Endothelial cell of umbilical vein (primary cell): ENCODE measurements around the gene SMIM21. TPM values are rescaled to one million over a fixed set of nuclear protein-coding genes. Genes with fewer than 3 reads are reported as not detected.

Experiments used
- BruUV-seq: library from RNA; stranded (reverse); fragments of 400-500 nt; replicated peaks from 2 replicates; lab custom pipeline; 2021; lab: Mats Ljungman, UMichigan
- CTCF ChIA-PET: fragments of 300-600, 350-600 bp; sonication (Branson Sonifier 250); formaldehyde crosslinking; loops from one replicate; lab custom pipeline; 2021; ENCODE audit warnings: antibody characterized with exemption, inconsistent platforms; lab: Charles Lee
- POLR2A ChIA-PET: fragments of 300-600, 350-600 bp; sonication (Branson Sonifier 250); formaldehyde crosslinking; loops from one replicate; lab custom pipeline; 2021; ENCODE audit warnings: antibody characterized with exemption, inconsistent platforms; lab: Charles Lee
- DNase-seq: peaks from one replicate; pipeline ENCODE4 v3.0.0-alpha.2; 2011; ENCODE audit warnings: low read depth, low spot score
- FAIRE-seq: peaks from 2 replicates; lab custom pipeline; 2011; peaks lifted over from hg19 to GRCh38; lab: Jason Lieb, UNC
- H2AFZ ChIP-seq: 2 replicates; pipeline ENCODE4 v1.6.0; 2012; ENCODE audit warnings: low read depth, low read length, control low read depth, inconsistent platforms
- H3K27ac ChIP-seq: 2 replicates; pipeline ENCODE4 v1.5.1; 2011; ENCODE audit warnings: low read depth, mild to moderate bottlenecking, control low read depth, low read length, moderate library complexity; ENCODE audit not compliant: insufficient read depth
- H3K27me3 ChIP-seq, 2 experiments: 2 replicates each; pipeline versions ENCODE4 v1.6.0 to v1.6.1; 2011; ENCODE audit warnings: low read length in 2 of 2, mixed read lengths in 1 of 2; ENCODE audit not compliant: control insufficient read depth in 2 of 2, insufficient read depth in 2 of 2
- H3K36me3 ChIP-seq, 2 experiments: 2 replicates in 1 of 2; 3 replicates in 1 of 2; pipeline ENCODE4 v1.5.1; 2011; ENCODE audit warnings: low read length in 2 of 2, mild to moderate bottlenecking in 1 of 2, moderate library complexity in 1 of 2; ENCODE audit not compliant: control insufficient read depth in 2 of 2, insufficient read depth in 2 of 2; ENCODE audit errors: extremely low read depth in 1 of 2
- H3K4me1 ChIP-seq: 3 replicates; pipeline ENCODE4 v1.5.1; 2011; ENCODE audit warnings: mild to moderate bottlenecking, low read length; ENCODE audit not compliant: control insufficient read depth, insufficient read depth; ENCODE audit errors: extremely low read depth
- H3K4me2 ChIP-seq: 2 replicates; pipeline ENCODE4 v1.6.1; 2011; ENCODE audit warnings: low read length, control low read depth, mixed read lengths; ENCODE audit not compliant: insufficient read depth
- H3K4me3 ChIP-seq, 3 experiments: fragments of 200-600 bp in 1 of 3; sonication (generic), shearing (Covaris generic) in 1 of 3; replicated peaks in 1 of 3; 2 replicates each; pipeline ENCODE4 v1.5.1; 2011 to 2016; ENCODE audit warnings: control low read depth in 3 of 3, low read length in 3 of 3, mild to moderate bottlenecking in 2 of 3, inconsistent platforms in 1 of 3, low read depth in 1 of 3, moderate library complexity in 1 of 3; ENCODE audit not compliant: insufficient read depth in 1 of 3
- H3K79me2 ChIP-seq: 2 replicates; pipeline ENCODE4 v1.6.0; 2012; ENCODE audit warnings: low read length, inconsistent platforms; ENCODE audit not compliant: control insufficient read depth, insufficient read depth
- H3K9ac ChIP-seq: replicated peaks from 2 replicates; pipeline ENCODE3; 2011; ENCODE audit warnings: low read length, control low read depth; ENCODE audit not compliant: insufficient read depth; ENCODE audit errors: extremely low read depth
- H3K9me1 ChIP-seq: replicated peaks from 3 replicates; pipeline ENCODE4 v1.6.0; 2011; ENCODE audit warnings: mild to moderate bottlenecking, low read length; ENCODE audit not compliant: control insufficient read depth, insufficient read depth; ENCODE audit errors: extremely low read depth
- H3K9me3 ChIP-seq: replicated peaks from 2 replicates; pipeline ENCODE4 v1.5.1; 2012; ENCODE audit warnings: low read length, inconsistent platforms; ENCODE audit not compliant: control insufficient read depth, insufficient read depth
- H4K20me1 ChIP-seq: replicated peaks from 2 replicates; pipeline ENCODE3; 2011; ENCODE audit warnings: mild to moderate bottlenecking, low read length; ENCODE audit not compliant: control insufficient read depth, insufficient read depth; ENCODE audit errors: extremely low read depth
- CTCF ChIP-seq, 2 donors: IDR thresholded peaks; 1 replicate in 1 of 2; 2 replicates in 1 of 2; pipeline ENCODE4 v1.5.1; 2011; ENCODE audit warnings: low read length in 2 of 2, mild to moderate bottlenecking in 2 of 2, moderate library complexity in 2 of 2, control low read depth in 1 of 2, inconsistent platforms in 1 of 2, low read depth in 1 of 2; ENCODE audit not compliant: insufficient read depth in 1 of 2; ENCODE audit errors: extremely low read depth in 1 of 2
- EZH2 ChIP-seq: IDR thresholded peaks from 2 replicates; pipeline ENCODE4 v1.6.1; 2012; ENCODE audit warnings: borderline replicate concordance, low read depth, mild to moderate bottlenecking, moderate library complexity, low read length, inconsistent platforms; ENCODE audit not compliant: severe bottlenecking
- FOS ChIP-seq: IDR thresholded peaks from 2 replicates; pipeline ENCODE4 v1.6.1; 2011; ENCODE audit warnings: mild to moderate bottlenecking, low read length, moderate library complexity, borderline replicate concordance; ENCODE audit not compliant: insufficient read depth
- GATA2 ChIP-seq: IDR thresholded peaks from 2 replicates; pipeline ENCODE4 v1.7.0; 2011; ENCODE audit warnings: low read depth, mild to moderate bottlenecking, moderate library complexity, mixed read lengths, low read length; ENCODE audit not compliant: insufficient read length, insufficient read depth
- JUN ChIP-seq: IDR thresholded peaks from 2 replicates; pipeline ENCODE4 v1.6.1; 2011; ENCODE audit warnings: borderline replicate concordance, low read depth; ENCODE audit not compliant: insufficient read length, insufficient read depth
- MAX ChIP-seq: IDR thresholded peaks from 2 replicates; pipeline ENCODE4 v1.6.1; 2011; ENCODE audit not compliant: insufficient read depth, insufficient read length
- MYC ChIP-seq: IDR thresholded peaks from one replicate; pipeline ENCODE4 v1.6.1; 2011; ENCODE audit warnings: mild to moderate bottlenecking, low read depth, low read length
- POLR2A ChIP-seq: IDR thresholded peaks from 2 replicates; pipeline ENCODE4 v1.6.1; 2012; ENCODE audit warnings: low read depth, mild to moderate bottlenecking, control low read depth, low read length
- POLR2AphosphoS5 ChIP-seq: IDR thresholded peaks from 2 replicates; pipeline ENCODE4 v1.6.1; 2012; ENCODE audit warnings: low read depth, mild to moderate bottlenecking, control low read depth, low read length, moderate library complexity; ENCODE audit not compliant: insufficient read depth
- dilution Hi-C: fragments of 300-500 bp; cut with MboI; formaldehyde crosslinking; loops from one replicate; pipeline ENCODE4 v1.15.0; 2019; ENCODE audit warnings: low sequenced_read_pairs; ENCODE audit not compliant: extremely low pct_ligation_motif_present
- intact Hi-C: fragments of 100-400 bp; cut with micrococcal nuclease; formaldehyde crosslinking; loops from one replicate; pipeline ENCODE4 v1.10.0; 2022
- polyA plus RNA-seq, 4 experiments: library from polyadenylated mRNA; depleted of rRNA in 3 of 4; stranded (reverse) in 3 of 4; unstranded in 1 of 4; fragments of >200 nt; gene quantifications; 2 replicates each; pipeline versions ENCODE4 v1.2.1 to v1.2.3, GENCODE V29; 2011 to 2012; ENCODE audit warnings: missing spikeins in 1 of 4
- total RNA-seq: library from RNA; stranded (reverse); gene quantifications from 2 replicates; pipeline ENCODE4 v1.2.3, GENCODE V29; 2021

The SMIM21 gene
- total and polyA plus RNA-seq, 2 donors (not counting 3 experiments of a cell fraction or from before 2014, with no cell fraction given) = not detected

DNA sequence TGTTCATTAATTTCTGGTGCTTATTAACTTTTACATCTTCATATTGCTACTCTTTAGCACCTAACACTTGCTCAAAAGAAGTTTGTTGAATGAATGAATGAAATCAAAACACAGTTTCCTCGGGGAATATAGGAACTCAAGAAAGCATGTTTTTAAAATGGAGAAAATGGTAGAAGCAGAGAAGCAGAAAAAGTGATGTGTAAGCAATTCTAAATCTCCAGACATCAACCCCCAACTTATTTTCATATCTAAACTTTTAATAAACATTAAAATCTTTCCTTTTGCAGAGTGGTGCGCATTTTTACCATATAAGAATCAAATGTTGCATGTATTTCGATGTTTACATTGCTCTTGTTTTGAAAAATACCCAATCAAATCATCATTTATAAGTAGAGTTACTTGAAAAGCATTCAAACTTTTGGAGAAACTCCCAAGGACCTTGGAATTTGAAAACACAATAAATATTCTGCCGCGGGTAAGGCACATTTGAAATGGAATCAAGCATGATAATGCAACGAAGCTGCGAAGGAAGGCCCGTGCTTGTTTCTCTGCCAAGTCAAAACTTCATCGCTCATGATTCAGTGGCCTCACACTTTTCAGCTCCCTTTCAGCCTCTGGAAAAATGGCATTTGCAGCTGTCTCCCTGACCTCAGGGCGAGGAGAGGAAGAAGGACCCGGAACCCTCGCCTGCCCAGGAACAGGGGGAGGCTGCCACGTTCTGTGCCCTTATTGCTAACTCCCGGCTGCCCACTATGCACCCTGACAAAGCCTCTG lies 26.7 kb upstream of the SMIM21 start:
- DNase-seq (no peak), FAIRE-seq (no peak)
- Histone ChIP-seq H3K4me2 (no peak overlapping the region), H3K9ac (no peak overlapping the region), H3K9me1 (no peaks in the 10 kb centered on the region), H3K4me3 (no peak overlapping the region), H3K27ac (no peak overlapping the region), H3K9me3 (no peaks in the 10 kb centered on the region), H3K27me3 (peaks cover 1 to 4% of the 10 kb centered on the region in 2 experiments), H4K20me1 (no peaks in the 10 kb centered on the region), H2AFZ (no peak overlapping the region), H3K36me3 (no peaks in the 10 kb centered on the region), H3K4me1 (peaks cover 3% of the 10 kb centered on the region), H3K79me2 (no peaks in the 10 kb centered on the region)
- POLR2A ChIA-PET = no interaction called here
- BruUV-seq = no TSS peak
- TF ChIP-seq EZH2 = no peak
- TF ChIP-seq MAX = no peak
- TF ChIP-seq POLR2A = no peak
- no peak for TF ChIP-seq JUN
- TF ChIP-seq GATA2 = no peak
- TF ChIP-seq FOS = no peak
- no peak for TF ChIP-seq MYC
- TF ChIP-seq CTCF (IDR thresholded peaks at IDR 0.05; ENCODE audit: extremely low read depth in 1 of 2, insufficient read depth in 1 of 2, low read depth in 1 of 2, low read length in 2 of 2) = no peak
- TF ChIP-seq POLR2AphosphoS5 = no peak
- dilution Hi-C loops = no loop called here
- intact Hi-C loops = no loop called here
- CTCF ChIA-PET = no interaction called here
